Breast epithelium (tissue), 4 donors: ENCODE data around the gene GNG12. TPM values are rescaled to one million over a fixed set of nuclear protein-coding genes. Genes with fewer than 3 reads are reported as not detected.
A peak's percentile ranks its signal among the peaks of the same experiment; 100 is the strongest.

Experiments used
- DNase-seq, 2 donors: peaks; one replicate each; pipeline ENCODE4 v3.0.0-alpha.2; 2019; ENCODE audit warnings: low spot score in 2 of 2
- H3K27ac ChIP-seq, 2 donors: fragments of 200-600 bp; sonication (generic) in 1 of 2; one replicate each; pipeline ENCODE4 v1.5.1; 2016 to 2019; ENCODE audit warnings: mild to moderate bottlenecking in 1 of 2
- H3K27me3 ChIP-seq, 2 donors: fragments of 200-600 bp; sonication (generic) in 1 of 2; one replicate each; pipeline versions ENCODE4 v1.5.1 to v1.6.0; 2017 to 2019; ENCODE audit warnings: control low read depth in 1 of 2, mild to moderate bottlenecking in 1 of 2
- H3K36me3 ChIP-seq: fragments of 200-600 bp; one replicate; pipeline ENCODE4 v1.5.1; 2019
- H3K4me1 ChIP-seq, 2 donors: fragments of 200-600 bp; sonication (generic); one replicate each; pipeline ENCODE4 v1.5.1; 2016 to 2019; ENCODE audit warnings: control low read depth in 1 of 2
- H3K4me3 ChIP-seq, 3 donors: fragments of 200-600 bp; sonication (generic); 1 replicate in 2 of 3; 2 replicates in 1 of 3; pipeline ENCODE4 v1.5.1; 2016 to 2019; ENCODE audit warnings: mild to moderate bottlenecking in 3 of 3, moderate library complexity in 2 of 3
- H3K9me3 ChIP-seq, 2 donors: fragments of 200-600 bp; sonication (generic) in 1 of 2; one replicate each; pipeline ENCODE4 v1.5.1; 2016 to 2019; ENCODE audit warnings: control low read depth in 1 of 2
- CTCF ChIP-seq, 3 donors: fragments of 450-650 bp; IDR thresholded peaks; one replicate each; pipeline ENCODE4 v1.5.1; 2016 to 2017; ENCODE audit warnings: antibody characterized with exemption in 3 of 3, mild to moderate bottlenecking in 3 of 3, moderate library complexity in 3 of 3
- POLR2A ChIP-seq: fragments of 450-650 bp; IDR thresholded peaks from one replicate; pipeline ENCODE4 v1.6.1; 2016; ENCODE audit warnings: antibody characterized with exemption, mild to moderate bottlenecking, moderate library complexity
- POLR2AphosphoS5 ChIP-seq, 3 donors: sonication (generic); formaldehyde crosslinking; IDR thresholded peaks; one replicate each; pipeline ENCODE4 v1.6.1; 2017; ENCODE audit warnings: antibody characterized with exemption in 3 of 3
- intact Hi-C: fragments of 100-400 bp; cut with DNase I; formaldehyde crosslinking; loops from one replicate; pipeline ENCODE4 v1.15.1; 2023; ENCODE audit warnings: low total_unique reads
- total RNA-seq, 3 donors: library from RNA; depleted of rRNA; stranded (reverse); fragments of >200 nt; gene quantifications; one replicate each; pipeline ENCODE4 v1.1.0, GENCODE V29; 2016

Gene GNG12
- total RNA-seq, 3 donors from 2014 or later = 82.1 to 100 (median 87.5) TPM

- intact Hi-C loops = no loop called here
- Histone ChIP-seq H3K4me1 (no peaks in the 10 kb centered on the region), H3K27ac (no peak overlapping the region)
These were observed 43.0 kb downstream of the GNG12 start for GRCh38 chr1:67790201-67790692.

DNA sequence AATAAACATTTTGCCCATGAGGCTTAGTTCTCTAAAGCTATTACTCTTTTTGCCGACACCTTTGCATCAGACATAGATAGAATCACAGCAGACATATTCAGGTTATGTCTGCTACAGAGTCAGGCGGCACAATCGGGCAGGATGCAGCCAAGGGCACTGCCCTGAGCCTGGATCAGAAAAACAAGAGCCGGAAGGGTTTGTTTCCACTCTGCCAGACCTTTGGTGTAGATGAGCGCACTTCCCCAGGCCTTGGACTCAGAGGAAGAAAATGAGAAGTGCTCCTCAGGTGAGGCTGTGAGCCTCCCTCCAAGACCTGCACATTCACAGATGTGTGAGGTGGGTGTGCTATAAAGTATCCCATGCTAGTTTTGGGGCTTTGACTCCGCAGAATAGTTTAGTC lies 43.7 kb downstream of the GNG12 start:
- intact Hi-C loops = no loop called here
- H3K36me3 ChIP-seq = no peaks in the 10 kb centered on the region

More at GRCh38 chr1:67790201-67790692, 43.0 kb downstream of the GNG12 start:
- no peaks in the 10 kb centered on the region for H3K9me3 ChIP-seq
- no peaks in the 10 kb centered on the region for H3K36me3 ChIP-seq
- TF ChIP-seq POLR2A = no peak
- TF ChIP-seq CTCF (IDR thresholded peaks at IDR 0.05) = no peak
- TF ChIP-seq POLR2AphosphoS5 (IDR thresholded peaks at IDR 0.05) = no peak
- no peak overlapping the region for H3K4me3 ChIP-seq
- DNase-seq = no peak
- no peaks in the 10 kb centered on the region for H3K27me3 ChIP-seq

DNA sequence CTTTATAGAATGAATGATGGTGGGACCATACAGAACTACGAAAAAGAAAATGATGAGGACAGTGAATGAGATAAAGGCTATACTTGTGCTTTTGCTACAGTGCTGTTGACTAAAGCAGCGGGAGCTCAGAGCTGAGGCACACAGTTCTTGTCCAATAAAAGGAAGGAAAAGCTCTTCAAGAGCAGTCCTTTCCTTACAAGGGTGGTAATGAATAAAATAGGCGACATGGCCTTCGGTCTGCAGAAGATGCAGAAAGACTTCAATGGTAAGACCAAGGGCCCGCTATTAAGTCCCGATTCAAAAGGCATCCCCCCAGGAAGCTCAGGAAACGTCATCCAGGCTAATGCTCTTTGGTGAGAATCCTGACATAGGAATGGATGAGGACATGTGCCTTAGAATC lies 44.4 kb downstream of the GNG12 start:
- Histone ChIP-seq H3K36me3 (no peaks in the 10 kb centered on the region), H3K4me3 (no peak overlapping the region), H3K4me1 (no peaks in the 10 kb centered on the region), H3K27me3 (no peaks in the 10 kb centered on the region), H3K9me3 (no peaks in the 10 kb centered on the region), H3K27ac (no peak overlapping the region)
- no peak for DNase-seq
- TF ChIP-seq CTCF (IDR thresholded peaks at IDR 0.05) = no peak
- TF ChIP-seq POLR2AphosphoS5 (IDR thresholded peaks at IDR 0.05) = no peak
- no peak for TF ChIP-seq POLR2A
- intact Hi-C loops = no loop called here

More for the DNA sequence above, 43.7 kb downstream of the GNG12 start:
- no peak for DNase-seq
- Histone ChIP-seq H3K4me1 (no peaks in the 10 kb centered on the region), H3K4me3 (no peak overlapping the region), H3K27me3 (no peaks in the 10 kb centered on the region), H3K27ac (peak overlapping the region in 1 of 2 donors; percentile 16), H3K9me3 (no peaks in the 10 kb centered on the region)
- no peak for TF ChIP-seq POLR2A
- no peak for TF ChIP-seq POLR2AphosphoS5 (IDR thresholded peaks at IDR 0.05)
- TF ChIP-seq CTCF (IDR thresholded peaks at IDR 0.05) = no peak

DNA sequence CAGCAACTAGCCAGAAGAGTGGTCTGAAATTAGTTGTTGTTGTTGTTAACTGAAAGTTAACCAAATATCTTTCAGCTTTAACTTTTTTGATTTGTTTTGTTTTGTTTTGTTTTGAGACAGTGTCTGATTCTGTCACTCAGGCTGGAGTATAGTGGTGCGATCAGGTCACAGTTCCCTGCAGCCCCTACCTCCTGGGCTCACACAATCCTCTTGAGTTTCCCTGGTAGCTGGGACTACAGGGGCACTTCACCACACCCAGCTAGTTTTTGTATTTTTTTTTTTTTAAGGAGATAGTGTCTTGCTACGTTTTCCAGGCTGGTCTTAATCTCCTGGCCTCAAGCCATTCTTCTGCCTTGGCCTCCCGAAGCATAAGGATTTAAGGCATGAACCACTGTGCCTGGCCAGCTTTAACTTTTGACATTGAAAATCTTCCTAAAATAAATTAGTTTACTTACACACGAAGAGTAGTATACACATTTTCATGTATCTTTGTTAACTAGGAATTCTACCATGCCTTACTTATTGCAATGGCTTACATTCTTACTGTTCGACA lies 45.0 kb downstream of the GNG12 start:
- H3K4me1 ChIP-seq = no peaks in the 10 kb centered on the region
- no peaks in the 10 kb centered on the region for H3K9me3 ChIP-seq
- H3K27ac ChIP-seq = no peak overlapping the region
- TF ChIP-seq POLR2A (no peak), CTCF (IDR thresholded peaks at IDR 0.05) (no peak), POLR2AphosphoS5 (IDR thresholded peaks at IDR 0.05) (no peak)
- H3K27me3 ChIP-seq = no peaks in the 10 kb centered on the region
- H3K36me3 ChIP-seq = no peaks in the 10 kb centered on the region
- DNase-seq = no peak
- intact Hi-C loops = no loop called here
- no peak overlapping the region for H3K4me3 ChIP-seq

DNA sequence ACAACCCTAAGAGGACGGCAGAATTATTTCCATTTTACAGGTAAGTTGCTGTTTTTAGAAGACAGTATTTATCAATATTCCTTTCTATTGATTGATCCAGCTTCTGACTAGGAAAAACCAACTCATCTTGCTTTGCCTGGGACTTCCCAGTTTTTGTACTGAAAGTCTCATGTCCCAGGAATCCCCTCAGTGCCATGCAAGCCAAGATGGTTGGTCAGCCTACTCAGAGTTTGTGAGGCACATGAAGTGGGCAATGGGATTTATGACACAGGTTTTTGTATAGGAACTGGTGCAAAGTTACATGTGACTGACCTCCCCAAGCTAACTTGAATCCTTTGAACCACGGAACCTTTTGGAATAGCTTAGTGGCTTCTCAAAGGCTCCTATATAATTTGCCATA lies 45.5 kb downstream of the GNG12 start:
- Histone ChIP-seq H3K4me1 (no peaks in the 10 kb centered on the region), H3K9me3 (no peaks in the 10 kb centered on the region), H3K4me3 (no peak overlapping the region), H3K27me3 (no peaks in the 10 kb centered on the region), H3K36me3 (no peaks in the 10 kb centered on the region), H3K27ac (peak overlapping the region in 1 of 2 donors; percentile 12)
- intact Hi-C loops = no loop called here
- no peak for DNase-seq
- TF ChIP-seq CTCF (IDR thresholded peaks at IDR 0.05) (no peak), POLR2A (no peak), POLR2AphosphoS5 (IDR thresholded peaks at IDR 0.05) (no peak)
